ACC112 (cell line): ENCODE measurements around the gene SNRPF.
A peak's percentile ranks its signal among the peaks of the same experiment; 100 is the strongest.

ENCODE experiments used
- H2AFZ ChIP-seq: fragments of 200-600 bp; sonication (generic); one replicate; pipeline ENCODE4 v1.6.0; 2017; ENCODE audit warnings: antibody characterized with exemption, low read length; ENCODE audit not compliant: unreplicated experiment
- H3K27ac ChIP-seq: fragments of 200-600 bp; sonication (generic); 2 replicates; pipeline ENCODE4 v1.5.1; 2014; ENCODE audit warnings: low read depth, mild to moderate bottlenecking, antibody characterized with exemption, low read length, moderate library complexity
- H3K27me3 ChIP-seq: fragments of 200-600 bp; sonication (generic); 2 replicates; pipeline ENCODE4 v1.6.1; 2014; ENCODE audit warnings: mild to moderate bottlenecking, antibody characterized with exemption, low read length, moderate library complexity, mixed read lengths; ENCODE audit not compliant: insufficient read depth
- H3K36me3 ChIP-seq: fragments of 200-600 bp; sonication (generic); 2 replicates; pipeline ENCODE4 v1.6.1; 2016; ENCODE audit warnings: mild to moderate bottlenecking, antibody characterized with exemption, low read length, moderate library complexity, mixed read lengths; ENCODE audit not compliant: insufficient read depth
- H3K4me1 ChIP-seq: fragments of 200-600 bp; sonication (generic); one replicate; pipeline ENCODE4 v1.6.1; 2016; ENCODE audit warnings: low read length, mixed read lengths; ENCODE audit not compliant: insufficient read depth, unreplicated experiment, control insufficient read depth
- H3K4me3 ChIP-seq: fragments of 200-600 bp; sonication (generic); 2 replicates; pipeline ENCODE4 v1.5.1; 2014; ENCODE audit warnings: mild to moderate bottlenecking, low read depth, low read length
- H3K79me2 ChIP-seq: fragments of 200-600 bp; sonication (generic); one replicate; pipeline ENCODE4 v1.6.0; 2016; ENCODE audit warnings: low read length; ENCODE audit not compliant: control insufficient read depth, unreplicated experiment, insufficient read depth

Gene SNRPF

DNA sequence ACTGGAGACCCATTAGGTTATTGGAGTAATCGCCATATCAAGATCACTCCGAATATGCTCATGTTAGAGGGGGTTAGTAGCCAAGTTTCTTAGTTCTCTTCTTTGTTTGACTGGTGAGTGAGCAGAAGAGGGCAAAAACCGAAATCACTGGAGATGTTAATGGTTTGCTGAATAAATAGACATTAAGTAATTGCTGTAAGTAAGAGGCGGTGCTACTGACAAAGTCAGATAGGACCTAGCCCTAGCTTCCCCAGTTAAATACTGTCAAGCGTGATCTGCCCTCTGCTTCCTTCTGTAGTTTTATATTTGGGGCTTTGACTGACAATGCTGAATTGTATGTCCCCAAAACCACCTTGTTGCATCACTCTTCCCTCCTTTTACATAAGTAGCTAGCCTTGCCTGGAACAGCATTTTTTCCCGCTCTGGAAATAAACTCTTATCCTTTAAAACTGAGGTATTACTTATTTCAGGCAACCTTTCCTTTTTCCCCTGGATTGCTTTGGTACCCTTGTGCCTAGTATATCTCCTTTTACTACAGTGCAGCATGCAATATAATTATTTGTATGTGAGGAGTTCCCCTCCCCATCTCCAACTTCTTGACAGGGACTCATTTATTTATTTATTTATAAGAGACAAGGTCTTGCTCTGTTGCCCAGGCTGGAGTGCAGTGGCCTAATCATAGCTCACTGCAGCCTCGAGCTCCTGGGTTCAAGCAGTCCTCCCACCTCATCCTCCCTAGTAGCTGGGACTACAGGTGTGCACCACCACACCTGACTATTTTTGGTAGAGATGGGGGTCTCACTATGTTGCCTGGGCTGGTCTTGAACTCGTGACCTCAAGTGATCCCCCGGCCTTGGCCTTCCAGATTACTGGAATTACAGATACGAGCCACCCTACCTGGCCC, 1.4 kb downstream of the SNRPF start:
- peaks cover 3% of the 10 kb centered on the region for H3K4me1 ChIP-seq
- peaks cover 53% of the 10 kb centered on the region for H3K79me2 ChIP-seq
- H3K27me3 ChIP-seq = no peaks in the 10 kb centered on the region; the same call in 1 of the 2 replicates
- H3K27ac ChIP-seq = no peak overlapping the region
- H2AFZ ChIP-seq = no peak overlapping the region
- H3K36me3 ChIP-seq = peaks cover 42% of the 10 kb centered on the region
- peak overlapping the region; percentile 84 for H3K4me3 ChIP-seq

DNA sequence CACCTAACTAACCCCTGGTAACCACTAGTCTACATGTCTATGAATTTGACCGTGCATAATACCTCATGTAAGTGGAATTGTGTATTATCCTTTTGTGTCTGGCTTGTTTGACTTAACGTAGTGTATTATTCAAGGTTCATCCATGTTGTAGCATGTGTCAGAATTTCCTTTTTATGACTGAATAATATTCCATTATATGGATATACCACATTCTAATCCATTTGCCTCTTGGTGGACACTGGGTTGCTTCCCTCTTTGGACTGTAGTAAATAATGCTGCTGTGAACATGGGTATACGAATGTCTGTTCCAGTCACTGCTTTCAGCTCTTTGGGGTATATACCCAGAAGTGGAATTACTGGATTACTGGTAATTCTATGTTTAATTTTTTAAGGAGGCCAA, 3.3 kb downstream of the SNRPF start:
- H3K36me3 ChIP-seq = peaks cover 54% of the 10 kb centered on the region
- peaks cover 3% of the 10 kb centered on the region for H3K4me1 ChIP-seq
- no peak overlapping the region for H3K4me3 ChIP-seq
- H3K27me3 ChIP-seq = no peaks in the 10 kb centered on the region
- no peak overlapping the region for H3K27ac ChIP-seq
- H3K79me2 ChIP-seq = peaks cover 53% of the 10 kb centered on the region
- H2AFZ ChIP-seq = no peak overlapping the region

DNA sequence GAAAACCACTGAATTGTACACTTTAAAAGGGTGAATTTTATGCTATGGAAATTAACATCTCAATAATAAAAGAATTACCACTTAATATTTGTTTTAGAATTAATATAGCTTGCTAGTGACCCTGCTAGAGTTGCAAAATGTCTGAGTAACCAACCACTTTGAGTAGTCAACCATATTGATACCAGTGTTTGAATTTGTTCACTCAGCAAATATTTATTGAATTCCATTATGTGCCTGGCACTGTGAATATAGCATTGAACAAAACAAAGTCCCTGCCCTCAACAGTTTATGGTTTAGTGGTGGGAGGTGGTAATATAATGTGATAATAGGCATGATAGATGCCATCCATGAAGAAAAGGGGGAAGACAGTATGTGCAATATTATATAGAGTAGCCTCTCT, 4.6 kb downstream of the SNRPF start:
- Histone ChIP-seq H3K27ac (no peak overlapping the region), H3K27me3 (no peaks in the 10 kb centered on the region), H3K79me2 (peaks cover 53% of the 10 kb centered on the region), H3K4me1 (peaks cover 2% of the 10 kb centered on the region), H3K4me3 (no peak overlapping the region), H2AFZ (no peak overlapping the region), H3K36me3 (peaks cover 64% of the 10 kb centered on the region)

DNA sequence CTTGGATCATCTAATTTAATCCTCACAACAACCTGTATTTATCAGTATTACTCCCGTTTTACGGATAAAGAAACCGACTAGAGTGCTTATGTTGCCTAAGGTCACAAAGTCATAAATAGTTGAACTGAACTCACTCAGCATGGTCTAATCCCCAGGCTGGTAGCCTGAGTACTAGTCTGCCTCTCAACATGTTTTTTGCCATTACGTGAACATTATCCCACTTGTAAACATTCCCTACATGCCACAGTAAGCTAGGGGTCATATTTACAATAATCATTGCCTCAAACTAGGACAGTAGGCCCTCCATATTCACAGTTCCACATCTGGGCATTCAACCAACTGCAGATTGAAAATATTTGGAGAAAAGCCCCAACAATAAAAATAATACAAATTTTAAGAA, 12.1 kb downstream of the SNRPF start:
- Histone ChIP-seq H3K36me3 (peaks cover 17% of the 10 kb centered on the region), H3K4me1 (no peaks in the 10 kb centered on the region), H3K27ac (no peak overlapping the region), H3K27me3 (no peaks in the 10 kb centered on the region), H3K79me2 (no peaks in the 10 kb centered on the region), H3K4me3 (no peak overlapping the region), H2AFZ (no peak overlapping the region)

DNA sequence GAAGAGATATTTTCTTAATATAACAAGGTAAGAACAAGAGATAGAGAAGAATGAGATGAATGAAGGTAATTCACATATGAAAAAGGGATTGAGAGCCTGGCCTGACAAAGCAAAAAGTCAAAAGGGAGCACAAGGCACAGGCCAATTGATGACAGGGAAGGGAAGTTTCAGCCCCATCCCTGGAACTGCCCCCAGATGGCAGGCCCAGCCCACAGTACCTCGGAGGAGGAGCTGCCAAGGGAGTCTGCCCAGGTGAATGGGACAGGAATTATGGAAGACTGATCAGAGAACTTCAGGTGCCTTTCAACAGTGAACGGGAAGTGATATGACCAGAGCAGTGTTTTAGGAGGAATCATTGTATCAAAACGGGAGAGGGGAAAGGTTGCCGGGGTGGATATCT, 15.7 kb downstream of the SNRPF start:
- Histone ChIP-seq H2AFZ (no peak overlapping the region), H3K27ac (no peak overlapping the region), H3K4me3 (no peak overlapping the region), H3K27me3 (no peaks in the 10 kb centered on the region), H3K79me2 (no peaks in the 10 kb centered on the region), H3K4me1 (peaks cover 8% of the 10 kb centered on the region), H3K36me3 (no peaks in the 10 kb centered on the region)

DNA sequence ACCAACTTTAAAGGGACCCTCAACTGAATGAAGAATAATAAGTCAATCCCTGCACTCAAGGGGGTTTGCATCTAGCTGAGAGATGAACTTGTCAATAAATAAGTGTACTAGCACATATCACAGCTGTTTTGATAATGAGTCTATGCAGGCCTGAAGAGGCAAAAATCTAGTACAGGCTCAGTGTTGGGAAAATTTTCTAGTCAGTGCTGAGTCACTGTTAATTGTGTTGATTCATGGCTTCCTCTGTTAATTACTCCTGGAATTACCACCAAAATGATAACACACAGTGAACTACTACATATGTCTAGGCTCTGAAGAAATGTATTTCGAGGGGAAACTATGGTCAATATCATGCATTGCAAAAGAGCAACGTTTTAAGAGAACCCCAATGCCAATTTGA, 18.9 kb downstream of the SNRPF start:
- Histone ChIP-seq H3K4me3 (no peak overlapping the region), H2AFZ (no peak overlapping the region), H3K79me2 (no peaks in the 10 kb centered on the region), H3K27ac (no peak overlapping the region), H3K27me3 (no peaks in the 10 kb centered on the region), H3K36me3 (no peaks in the 10 kb centered on the region), H3K4me1 (peaks cover 21% of the 10 kb centered on the region)

DNA sequence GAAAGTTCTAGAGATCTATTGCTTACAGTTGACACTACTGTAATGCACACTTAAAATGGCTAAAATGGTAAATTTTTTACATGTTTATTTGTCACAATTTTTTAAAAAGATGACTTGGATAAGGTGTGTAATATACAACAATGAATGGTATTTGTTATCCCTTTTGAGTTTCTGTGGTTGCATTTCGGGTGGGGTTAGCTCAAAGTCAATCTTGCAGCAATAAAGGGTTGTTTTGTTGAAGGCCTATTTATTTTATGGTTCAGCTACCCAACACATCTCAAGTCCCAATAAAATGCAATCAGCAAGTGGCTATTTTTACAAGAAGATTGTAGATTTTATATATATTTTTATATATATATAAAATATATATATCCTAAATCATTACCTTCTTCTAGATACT, 22.1 kb downstream of the SNRPF start:
- H3K79me2 ChIP-seq = no peaks in the 10 kb centered on the region
- H3K4me3 ChIP-seq = no peak overlapping the region
- H3K4me1 ChIP-seq = peaks cover 21% of the 10 kb centered on the region
- no peaks in the 10 kb centered on the region; the same call in 1 of the 2 replicates for H3K27me3 ChIP-seq
- H3K27ac ChIP-seq = no peak overlapping the region
- H2AFZ ChIP-seq = no peak overlapping the region
- H3K36me3 ChIP-seq = no peaks in the 10 kb centered on the region

DNA sequence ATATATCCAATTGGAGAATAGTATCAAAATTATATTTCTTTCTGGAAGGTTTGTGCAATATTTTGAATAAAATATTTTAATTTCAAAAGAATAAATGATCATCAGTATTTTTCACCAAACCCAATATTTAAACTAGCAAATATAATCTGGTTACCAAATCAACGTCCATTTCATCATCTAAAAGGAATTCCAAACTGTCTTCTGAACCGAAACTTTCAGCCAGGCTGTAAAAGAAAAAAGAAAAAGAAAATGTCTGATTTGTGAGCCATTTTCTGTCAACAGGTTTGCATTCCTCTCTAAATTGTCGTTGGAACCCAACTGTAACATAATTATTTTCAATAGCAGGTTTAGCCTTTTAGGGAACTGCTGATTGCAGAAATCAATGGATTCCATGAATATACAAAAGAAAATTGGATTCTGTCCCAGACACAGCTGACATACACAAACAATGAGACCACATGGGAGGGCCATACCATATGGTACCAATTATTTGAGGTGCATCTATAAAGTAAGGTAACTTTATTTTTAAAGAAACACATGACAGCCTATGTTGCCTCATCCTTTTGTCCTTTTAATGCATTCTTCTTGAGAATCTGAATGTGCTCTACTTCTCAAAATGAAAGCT, 22.7 kb downstream of the SNRPF start:
- peaks cover 21% of the 10 kb centered on the region for H3K4me1 ChIP-seq
- no peaks in the 10 kb centered on the region for H3K79me2 ChIP-seq
- no peaks in the 10 kb centered on the region; the same call in 1 of the 2 replicates for H3K27me3 ChIP-seq
- no peak overlapping the region for H2AFZ ChIP-seq
- H3K4me3 ChIP-seq = no peak overlapping the region
- H3K27ac ChIP-seq = peak overlapping the region; percentile 26; the same call in 1 of the 2 replicates
- H3K36me3 ChIP-seq = no peaks in the 10 kb centered on the region

DNA sequence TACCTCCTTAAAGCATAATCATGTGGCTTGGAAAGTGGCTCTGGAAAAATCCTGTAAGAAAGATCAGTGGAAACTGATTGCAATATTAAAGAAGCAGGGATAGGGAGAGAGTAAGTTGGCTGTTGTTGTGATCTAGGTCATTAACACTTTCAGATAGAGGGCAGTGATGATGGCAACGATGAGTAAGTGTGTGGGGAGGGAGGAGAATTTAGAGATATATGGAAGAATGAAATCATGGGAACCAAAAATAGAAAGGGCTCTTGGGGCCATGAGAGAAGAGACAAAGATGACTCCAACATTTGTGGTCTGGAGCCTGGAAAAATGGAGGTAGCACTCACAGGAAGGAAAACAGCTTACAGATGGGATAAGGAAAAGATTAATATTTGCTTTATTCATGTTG, 23.3 kb downstream of the SNRPF start:
- H3K27me3 ChIP-seq = no peaks in the 10 kb centered on the region; the same call in 1 of the 2 replicates
- H3K4me1 ChIP-seq = peaks cover 21% of the 10 kb centered on the region
- H2AFZ ChIP-seq = no peak overlapping the region
- no peaks in the 10 kb centered on the region for H3K36me3 ChIP-seq
- peak overlapping the region; percentile 26; the same call in 1 of the 2 replicates for H3K27ac ChIP-seq
- no peaks in the 10 kb centered on the region for H3K79me2 ChIP-seq
- H3K4me3 ChIP-seq = no peak overlapping the region

DNA sequence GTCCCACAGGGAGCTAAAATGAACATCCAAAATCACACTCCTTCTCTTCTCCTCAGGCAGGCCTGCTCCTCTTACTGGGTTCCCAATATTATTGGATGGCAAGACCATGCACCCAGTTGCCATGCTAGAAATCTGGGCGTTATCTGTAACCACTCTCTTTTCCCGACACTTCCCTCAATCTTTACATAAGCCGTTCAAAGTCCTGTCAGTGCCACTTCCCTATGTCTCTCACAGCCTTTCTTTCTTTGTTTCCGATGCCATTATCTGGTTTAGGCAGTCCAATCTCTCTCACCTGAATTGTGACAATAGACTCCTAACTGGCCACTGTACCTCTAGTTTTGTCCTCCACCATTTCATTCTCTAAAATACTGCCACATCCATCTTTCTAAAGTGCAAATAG, 24.1 kb downstream of the SNRPF start:
- Histone ChIP-seq H3K27ac (no peak overlapping the region), H3K4me3 (no peak overlapping the region), H3K4me1 (peaks cover 15% of the 10 kb centered on the region), H3K27me3 (no peaks in the 10 kb centered on the region; the same call in 1 of the 2 replicates), H3K79me2 (no peaks in the 10 kb centered on the region), H2AFZ (no peak overlapping the region), H3K36me3 (no peaks in the 10 kb centered on the region)

DNA sequence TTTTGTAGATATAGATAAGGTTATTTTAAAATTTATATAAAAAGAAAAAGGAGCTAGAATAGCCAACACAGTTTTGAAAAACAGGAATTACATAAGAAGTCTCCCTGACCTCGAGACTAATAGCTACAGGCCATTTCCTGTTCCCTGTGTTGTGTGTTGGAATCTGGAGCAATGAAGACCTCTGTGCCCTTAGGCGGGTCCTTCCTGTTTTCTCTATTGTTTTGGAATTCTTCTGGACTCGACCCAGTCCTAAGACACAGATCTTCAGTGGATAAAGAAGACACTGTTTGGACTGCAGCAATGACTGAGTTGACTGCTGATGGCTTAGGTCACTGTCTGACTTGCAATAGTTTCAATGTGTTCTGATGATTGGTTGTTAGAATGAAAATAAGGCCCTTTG, 26.2 kb downstream of the SNRPF start:
- Histone ChIP-seq H3K4me1 (peaks cover 13% of the 10 kb centered on the region), H3K4me3 (no peak overlapping the region), H3K79me2 (no peaks in the 10 kb centered on the region), H3K27me3 (no peaks in the 10 kb centered on the region; the same call in 1 of the 2 replicates), H2AFZ (no peak overlapping the region), H3K36me3 (no peaks in the 10 kb centered on the region), H3K27ac (no peak overlapping the region)
